Ishikawa (cell line): ENCODE measurements around the gene SYNGR2.

Source experiments
- CEBPB ChIP-seq: IDR thresholded peaks from 2 replicates; pipeline ENCODE4 v1.6.1; 2012
- EGR1 ChIP-seq: IDR thresholded peaks from 2 replicates; pipeline ENCODE4 v1.6.1; 2012
- EP300 ChIP-seq: IDR thresholded peaks from 2 replicates; pipeline ENCODE4 v1.6.1; 2012; ENCODE audit warnings: borderline replicate concordance
- FOXM1 ChIP-seq: IDR thresholded peaks from 2 replicates; pipeline ENCODE4 v1.6.1; 2012; ENCODE audit warnings: low read depth, borderline replicate concordance
- NFIC ChIP-seq: IDR thresholded peaks from 2 replicates; pipeline ENCODE4 v1.6.1; 2012
- RAD21 ChIP-seq: IDR thresholded peaks from 2 replicates; pipeline ENCODE4 v1.6.1; 2012; ENCODE audit warnings: low read depth
- REST ChIP-seq: IDR thresholded peaks from 2 replicates; pipeline ENCODE4 v1.6.1; 2012; ENCODE audit warnings: low read depth, mild to moderate bottlenecking
- TAF1 ChIP-seq: IDR thresholded peaks from 2 replicates; pipeline ENCODE4 v1.6.1; 2012; ENCODE audit warnings: low read depth, mild to moderate bottlenecking
- TCF12 ChIP-seq: IDR thresholded peaks from 2 replicates; pipeline ENCODE4 v1.6.1; 2012; ENCODE audit warnings: low read depth
- TEAD4 ChIP-seq: IDR thresholded peaks from 2 replicates; pipeline ENCODE4 v1.6.1; 2012
- USF1 ChIP-seq: IDR thresholded peaks from 2 replicates; pipeline ENCODE4 v1.6.1; 2012
- YY1 ChIP-seq: IDR thresholded peaks from 2 replicates; pipeline ENCODE4 v1.6.1; 2012; ENCODE audit warnings: low read depth
- ZBTB7A ChIP-seq: IDR thresholded peaks from 2 replicates; pipeline ENCODE4 v1.6.1; 2012; ENCODE audit warnings: low read depth
- TF ChIP-seq, protein P1 (sequence below): IDR thresholded peaks from 2 replicates; pipeline ENCODE4 v1.6.1; 2012

GRCh38 chr17:78144736-78145641 is 23.4 kb upstream of the SYNGR2 start:
- TF ChIP-seq RAD21 (no peak), REST (no peak), EP300 (peak; percentile 39; the same call in 1 of the 2 replicates), TAF1 (no peak), ZBTB7A (no peak), TEAD4 (no peak; the same call in 1 of the 2 replicates), NFIC (peak; percentile 59; the same call in 1 of the 2 replicates), USF1 (peak; percentile 80), FOXM1 (no peak), EGR1 (no peak), CEBPB (no peak), YY1 (no peak), TCF12 (peak; percentile 67; the same call in 1 of the 2 replicates)
- TF ChIP-seq, protein P1, sequence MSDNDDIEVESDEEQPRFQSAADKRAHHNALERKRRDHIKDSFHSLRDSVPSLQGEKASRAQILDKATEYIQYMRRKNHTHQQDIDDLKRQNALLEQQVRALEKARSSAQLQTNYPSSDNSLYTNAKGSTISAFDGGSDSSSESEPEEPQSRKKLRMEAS = no peak; the same call in 1 of the 2 replicates
